ENCODE data around the gene TNFRSF19.

TNFRSF19 gene

DNA sequence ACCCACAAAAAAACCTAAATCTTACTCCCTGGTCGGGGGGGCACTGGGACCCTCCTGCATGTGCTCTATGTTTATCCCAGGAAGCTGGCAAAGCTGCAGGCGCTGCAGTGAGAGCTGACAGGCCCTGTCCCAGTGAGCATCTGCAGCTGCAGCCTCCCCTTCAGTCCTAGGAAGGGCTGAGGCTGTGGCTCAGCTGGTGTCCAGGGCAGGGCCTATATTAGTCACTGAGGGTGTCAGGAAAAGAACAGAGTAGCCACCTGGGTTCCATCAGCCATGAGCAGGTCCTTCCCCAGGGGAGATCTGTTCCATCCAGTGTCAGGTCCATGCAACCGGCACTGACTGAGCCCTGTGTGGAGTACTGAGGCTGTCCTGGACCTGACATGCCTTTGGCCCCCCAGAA is 120.5 kb downstream of the TNFRSF19 start:
- DNase-seq, result no peak

DNA sequence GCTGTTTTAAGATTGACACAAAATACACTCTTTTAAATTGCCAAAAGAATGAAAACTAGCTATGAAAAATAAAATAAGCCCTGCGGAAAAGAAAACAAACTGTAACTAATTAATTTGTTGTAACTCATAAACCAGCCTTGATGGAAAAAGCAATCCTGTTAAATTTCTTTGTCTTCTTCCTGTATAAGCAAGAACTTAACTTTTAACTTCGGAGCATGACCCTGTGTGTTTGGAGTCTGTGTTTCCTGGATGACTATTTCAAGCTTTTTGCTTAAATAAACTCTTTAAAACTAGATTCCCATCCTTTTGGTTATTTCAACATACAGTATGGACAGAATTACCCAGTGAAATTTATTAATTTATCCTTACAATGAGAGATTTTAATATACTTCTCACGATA is 122.6 kb downstream of the TNFRSF19 start:
- no peak for DNase-seq

DNA sequence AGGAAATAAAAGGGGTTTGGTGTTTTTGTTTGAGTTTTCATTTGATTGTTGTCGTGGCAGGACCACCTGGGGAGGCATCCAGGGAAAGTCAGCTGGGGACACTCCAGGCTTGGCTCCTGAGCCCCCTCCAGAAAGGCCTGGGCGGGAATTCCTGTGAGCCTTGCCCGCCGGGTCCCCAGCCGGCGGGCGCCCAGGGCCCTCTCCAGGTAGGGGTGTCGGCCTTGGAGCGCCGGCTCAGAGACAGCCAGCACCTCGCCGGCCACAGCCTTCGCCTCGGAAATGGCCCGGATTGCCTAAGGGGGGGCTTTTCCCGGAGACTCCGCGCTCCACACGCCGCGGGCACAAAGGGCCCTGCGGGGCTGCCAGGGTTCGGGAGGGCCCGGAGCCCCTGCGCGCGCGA is 125.0 kb downstream of the TNFRSF19 start:
- DNase-seq, result no peak

DNA sequence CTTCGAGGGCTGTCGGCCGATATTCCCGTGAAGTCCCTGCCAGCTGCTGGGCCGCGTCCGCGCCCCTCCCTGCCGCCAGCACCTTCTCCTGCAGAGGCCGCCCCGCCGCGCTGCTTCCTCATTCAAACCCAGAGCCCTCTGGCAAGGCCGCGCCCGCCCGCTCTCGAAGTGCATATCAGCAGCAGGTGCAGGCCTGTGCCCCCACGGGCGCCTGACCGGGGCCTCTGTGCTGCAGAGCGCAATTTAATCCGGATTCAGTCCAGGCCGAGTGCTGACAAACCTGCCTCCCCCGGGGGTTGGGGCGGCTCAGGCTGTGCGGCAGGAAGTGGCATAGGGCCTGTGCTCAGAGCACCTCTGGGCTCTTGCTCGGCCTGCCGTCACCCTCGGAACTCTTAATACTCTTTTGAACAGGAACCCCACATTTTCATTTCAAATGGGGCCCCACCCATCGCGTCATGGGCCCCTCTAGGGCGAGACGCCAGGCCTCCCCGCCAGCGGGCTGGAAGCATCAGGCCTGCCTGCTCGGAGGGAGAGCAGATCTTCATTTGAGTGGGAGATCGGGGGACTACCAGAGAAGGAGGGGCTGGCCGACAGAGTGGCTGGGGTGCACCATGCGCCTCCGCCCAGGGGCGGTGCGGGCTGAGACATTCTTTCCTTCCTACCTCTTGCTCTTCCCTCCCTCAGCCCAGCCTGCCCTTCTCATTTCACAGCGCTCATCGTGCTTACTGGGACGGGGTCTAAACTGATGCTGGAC is 125.7 kb downstream of the TNFRSF19 start:
- peak; percentile 55 for DNase-seq

DNA sequence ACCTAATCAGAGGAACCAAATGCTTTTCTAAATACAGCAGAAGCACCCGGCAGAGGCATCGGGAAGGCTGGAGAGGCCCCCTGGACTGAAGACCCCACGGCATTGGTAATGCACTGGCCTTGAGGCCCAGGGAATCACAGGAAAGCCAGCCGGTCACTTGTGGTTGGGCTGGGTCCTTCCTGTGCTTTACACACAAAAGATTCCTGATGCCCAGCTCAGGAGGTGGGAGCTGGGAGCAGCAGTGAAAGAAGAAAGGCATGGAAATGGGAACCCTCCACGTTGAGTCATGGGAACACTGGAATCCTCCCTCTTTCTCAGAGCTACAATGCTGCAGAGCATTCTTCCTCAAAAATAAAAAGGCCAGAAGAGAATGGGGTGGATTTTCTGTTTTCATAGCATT is 126.4 kb downstream of the TNFRSF19 start:
- DNase-seq, result no peak

DNA sequence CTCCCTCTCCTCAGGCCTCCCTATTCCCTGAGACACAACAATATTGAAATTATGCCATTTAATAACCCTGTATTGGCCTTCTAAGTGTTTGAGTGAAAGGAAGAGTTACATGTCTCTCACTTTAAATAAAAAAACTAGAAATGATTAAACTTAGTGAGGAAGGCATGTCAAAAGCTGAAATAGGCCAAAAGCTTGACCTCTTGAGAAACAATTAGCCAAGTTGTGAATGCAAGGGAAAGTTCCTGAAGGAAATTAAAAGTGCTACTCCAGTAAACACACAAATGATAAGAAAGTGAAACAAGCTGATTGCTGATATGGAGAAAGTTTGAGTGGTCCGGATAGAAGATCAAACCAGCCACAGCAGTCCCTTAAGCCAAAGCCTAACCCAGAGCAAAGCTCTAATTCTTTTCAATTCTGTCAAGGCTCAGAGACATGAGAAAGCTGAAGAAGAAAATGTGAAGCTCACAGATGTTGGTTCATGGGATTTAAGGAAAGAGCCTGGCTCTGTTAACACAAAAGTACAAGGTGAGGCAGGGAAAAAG is 127.6 kb downstream of the TNFRSF19 start:
- DNase-seq, result no peak

DNA sequence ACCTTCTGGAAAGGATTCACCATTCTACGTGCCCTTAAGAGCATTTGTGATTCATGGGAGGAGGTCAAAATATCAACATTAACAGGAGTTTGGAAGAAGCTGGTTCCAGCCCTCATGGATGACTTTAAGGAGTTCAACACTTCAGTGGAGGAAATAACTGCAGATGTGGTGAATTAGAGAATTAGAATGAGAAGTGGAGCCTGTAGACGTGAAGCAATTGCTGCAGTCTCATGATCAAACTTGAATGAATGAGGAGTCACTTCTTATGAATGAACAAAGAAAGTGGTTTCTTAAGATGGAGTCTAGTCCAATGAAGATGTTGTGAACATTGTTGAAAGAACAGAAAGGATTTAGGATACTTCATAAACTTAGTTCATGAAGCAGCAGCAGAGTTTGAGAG is 129.1 kb downstream of the TNFRSF19 start:
- no peak for DNase-seq

DNA sequence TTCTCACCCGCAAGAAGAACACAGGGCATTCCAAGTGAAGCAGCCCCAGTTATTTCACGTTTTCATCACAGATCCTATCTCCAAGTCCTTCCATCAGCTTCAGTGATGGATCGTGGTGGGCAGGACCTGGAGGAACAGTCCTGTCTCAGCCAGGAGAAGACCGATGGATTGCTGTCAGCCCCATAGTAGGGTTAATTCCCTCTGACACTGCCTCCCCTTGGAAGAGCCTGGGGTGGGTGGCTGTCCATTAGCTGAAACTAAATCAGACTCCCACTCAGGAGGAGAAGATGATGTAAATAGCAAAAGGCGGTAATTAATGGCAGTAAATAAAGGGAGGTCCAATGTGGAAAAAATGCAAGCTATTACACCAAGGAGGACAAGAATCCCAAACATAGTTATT is 131.0 kb downstream of the TNFRSF19 start:
- DNase-seq, result no peak

DNA sequence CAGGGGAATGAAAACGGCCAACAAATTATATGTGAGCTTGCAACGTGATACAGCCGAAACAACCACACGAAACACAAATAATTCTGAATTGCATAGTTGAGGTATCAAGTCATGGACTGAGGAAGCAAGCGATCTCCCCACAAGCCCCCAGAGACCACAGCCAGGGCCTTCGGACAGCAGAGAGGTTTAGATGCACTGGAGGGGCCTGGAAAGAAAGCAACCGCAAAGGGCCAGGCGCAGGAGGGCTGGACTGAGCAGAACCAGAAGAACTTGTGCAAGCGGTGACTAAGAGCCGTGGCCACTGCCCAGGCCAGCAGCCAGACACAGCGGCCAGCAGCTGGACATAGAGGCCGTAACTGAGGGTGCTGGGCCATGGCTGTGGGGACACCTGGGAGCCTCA is 131.4 kb downstream of the TNFRSF19 start:
- DNase-seq, result no peak

DNA sequence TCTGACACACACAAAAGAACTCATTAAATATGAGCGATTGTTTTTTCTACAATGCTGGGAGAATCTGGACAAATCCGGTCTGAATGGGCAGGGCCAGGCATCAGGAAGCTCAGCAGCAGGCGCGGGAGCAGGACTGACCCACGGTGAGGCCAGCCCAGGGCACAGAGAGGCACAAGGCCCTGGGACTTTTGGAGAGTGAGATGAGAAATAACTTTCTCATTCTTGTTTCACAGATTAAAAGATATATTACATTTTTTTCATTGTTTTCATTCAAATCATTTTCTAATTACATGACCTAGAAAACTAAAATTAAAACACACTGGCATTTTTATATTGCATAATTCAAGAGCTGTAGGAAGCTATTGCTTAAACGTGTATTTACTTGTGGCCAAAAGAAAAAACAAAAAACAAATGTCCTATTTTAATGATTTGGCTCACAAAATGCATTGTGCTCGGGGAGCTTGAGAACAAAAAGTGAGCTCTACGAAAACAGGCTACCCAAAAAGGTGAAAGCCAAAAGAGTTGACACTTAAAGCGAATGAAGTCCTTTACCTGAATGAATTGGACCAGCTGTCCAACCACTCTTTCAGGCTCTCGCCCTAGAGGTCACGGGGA is 133.1 kb downstream of the TNFRSF19 start:
- DNase-seq, result no peak

DNA sequence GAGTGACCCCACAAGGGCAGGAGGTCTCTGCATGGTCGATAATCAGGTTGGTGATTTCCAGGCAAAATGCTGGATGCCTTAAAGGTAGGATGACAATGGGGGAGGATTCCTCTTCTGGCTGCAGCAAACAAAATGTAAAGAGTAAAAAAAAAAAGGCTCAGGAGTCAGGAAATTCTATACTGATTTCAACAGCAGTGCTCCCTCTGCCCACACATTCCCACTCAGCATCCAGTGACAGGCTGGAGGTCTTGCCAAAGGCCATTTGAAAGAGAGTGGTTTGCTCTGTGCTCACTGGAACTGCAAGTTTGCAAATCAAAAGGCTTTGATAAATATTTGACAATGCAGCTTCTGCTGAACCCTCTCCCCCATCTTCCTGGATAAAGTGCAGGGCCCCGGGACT is 135.4 kb downstream of the TNFRSF19 start:
- DNase-seq, result no peak

DNA sequence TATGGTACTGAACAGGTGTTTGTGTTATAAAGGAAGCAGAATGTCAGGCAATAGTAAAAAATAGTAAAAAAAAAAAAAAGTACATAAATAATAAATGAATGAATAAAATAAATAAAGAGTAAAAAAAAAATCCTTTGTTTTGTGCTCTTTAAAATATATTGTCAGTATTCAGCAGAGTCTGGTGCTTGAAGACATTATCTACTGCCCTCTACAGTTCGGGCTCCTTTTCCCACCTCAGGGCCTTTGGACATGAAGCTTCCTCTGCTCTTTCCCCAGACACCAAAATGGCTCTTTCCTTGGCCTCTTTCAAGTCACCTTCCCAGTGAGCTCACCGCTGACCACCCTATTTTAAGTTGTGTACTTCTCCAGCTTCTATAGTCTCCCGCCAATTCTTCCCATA is 137.5 kb downstream of the TNFRSF19 start:
- no peak for DNase-seq

DNA sequence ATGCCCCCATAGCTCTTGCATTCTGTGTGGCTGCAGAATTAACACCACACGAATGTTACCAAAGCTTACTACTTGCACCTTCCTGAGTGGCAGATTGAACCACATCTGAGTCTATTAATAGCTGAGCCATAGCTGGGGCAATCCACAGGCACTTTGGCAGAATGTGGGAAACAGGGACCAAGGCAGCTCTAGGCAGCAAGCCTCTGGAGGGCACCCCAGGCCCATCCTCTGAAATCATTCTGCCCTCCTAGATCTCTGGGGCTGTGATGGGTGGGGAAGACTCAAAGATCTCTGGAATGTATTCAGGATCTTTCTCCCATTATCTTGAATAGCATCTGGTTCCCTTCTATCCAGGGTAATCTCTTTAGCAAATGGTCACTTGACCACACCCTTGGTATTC is 139.3 kb downstream of the TNFRSF19 start:
- no peak for DNase-seq

DNA sequence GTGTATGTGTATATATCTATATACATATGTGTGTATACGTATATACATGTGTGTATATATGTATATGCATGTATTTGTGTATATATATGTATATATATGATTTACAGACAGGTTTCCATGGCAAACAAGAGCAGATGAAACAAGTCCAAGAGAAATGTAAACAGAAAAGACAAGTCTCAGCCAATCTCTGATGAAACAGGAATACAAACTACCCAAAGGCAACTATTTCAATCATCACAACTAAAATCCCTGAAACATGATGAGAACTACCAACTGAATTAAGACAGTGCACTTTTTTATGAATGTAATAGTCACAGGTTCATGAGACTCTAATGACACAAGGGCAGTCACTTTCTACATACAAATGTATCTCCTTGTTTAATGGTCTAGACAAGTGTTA is 140.2 kb downstream of the TNFRSF19 start:
- DNase-seq, result no peak

DNA sequence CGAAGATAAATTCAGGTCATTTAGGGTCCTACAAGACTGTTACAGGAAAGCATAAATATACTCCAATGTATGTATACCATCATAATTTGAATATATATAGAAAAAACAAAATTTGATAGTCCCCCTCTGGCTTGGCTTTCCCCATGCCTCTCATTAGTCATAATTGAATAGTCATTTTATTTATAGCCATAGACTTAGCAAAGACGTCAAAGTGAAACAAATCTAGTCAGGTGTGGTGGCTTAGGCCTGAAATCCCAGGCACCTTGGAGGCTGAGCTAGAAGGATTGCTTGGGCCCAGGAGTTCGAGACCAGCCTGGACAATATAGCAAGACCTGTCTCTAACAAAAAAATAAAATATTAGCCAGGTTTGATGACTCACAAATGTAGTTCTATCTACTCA is 141.1 kb downstream of the TNFRSF19 start:
- no peak for DNase-seq

DNA sequence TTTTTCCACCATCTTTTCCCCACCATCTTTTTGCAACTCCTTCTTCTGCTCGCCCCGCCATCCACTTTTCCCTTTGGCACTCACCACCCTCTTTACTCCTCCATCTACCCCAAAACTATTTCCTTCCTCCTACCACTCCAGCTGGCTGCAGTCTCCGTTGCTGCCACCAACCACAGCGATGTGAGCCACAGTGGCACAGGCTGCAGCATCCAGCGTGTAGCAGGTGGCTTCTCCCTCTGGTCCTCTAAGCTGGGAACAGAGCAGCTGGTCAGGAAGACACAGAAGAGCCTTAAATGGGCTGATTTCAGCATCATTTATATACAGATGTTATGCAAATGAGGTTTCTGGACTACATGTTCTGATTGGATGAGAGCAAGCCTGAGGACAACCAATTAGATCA is 144.5 kb downstream of the TNFRSF19 start:
- no peak for DNase-seq

DNA sequence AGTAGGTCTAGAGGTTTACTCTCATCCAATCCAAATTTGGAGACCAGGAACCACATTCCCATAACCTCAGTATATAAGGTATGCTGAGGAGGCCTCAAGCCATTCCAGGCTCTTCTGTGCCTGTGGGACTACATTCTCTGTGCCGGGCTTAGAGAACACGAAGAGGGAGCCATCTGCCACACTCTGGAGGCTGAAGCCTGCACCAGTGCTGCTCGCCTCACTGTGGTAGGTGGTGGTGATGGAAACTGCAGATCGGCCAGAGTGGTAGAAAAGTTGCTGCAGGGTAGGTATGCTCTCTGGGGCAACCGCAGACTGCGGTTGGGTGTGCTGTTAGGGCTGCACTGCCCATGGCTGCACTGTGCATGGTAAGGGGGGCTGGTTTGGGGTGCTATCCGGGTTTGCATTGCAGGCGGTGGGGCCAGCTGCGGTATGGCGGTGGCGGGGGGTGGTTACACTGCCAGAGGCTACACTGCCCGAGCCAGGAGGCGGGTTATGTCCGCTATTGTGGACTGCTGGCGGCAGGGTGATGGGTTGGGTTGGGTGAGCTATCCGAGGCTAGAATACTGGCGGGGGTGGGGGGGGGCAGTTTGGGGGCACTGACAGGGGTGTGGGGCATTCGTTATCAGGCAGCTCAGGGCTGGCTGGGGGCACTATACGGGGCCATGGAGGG is 145.0 kb downstream of the TNFRSF19 start:
- no peak for DNase-seq

DNA sequence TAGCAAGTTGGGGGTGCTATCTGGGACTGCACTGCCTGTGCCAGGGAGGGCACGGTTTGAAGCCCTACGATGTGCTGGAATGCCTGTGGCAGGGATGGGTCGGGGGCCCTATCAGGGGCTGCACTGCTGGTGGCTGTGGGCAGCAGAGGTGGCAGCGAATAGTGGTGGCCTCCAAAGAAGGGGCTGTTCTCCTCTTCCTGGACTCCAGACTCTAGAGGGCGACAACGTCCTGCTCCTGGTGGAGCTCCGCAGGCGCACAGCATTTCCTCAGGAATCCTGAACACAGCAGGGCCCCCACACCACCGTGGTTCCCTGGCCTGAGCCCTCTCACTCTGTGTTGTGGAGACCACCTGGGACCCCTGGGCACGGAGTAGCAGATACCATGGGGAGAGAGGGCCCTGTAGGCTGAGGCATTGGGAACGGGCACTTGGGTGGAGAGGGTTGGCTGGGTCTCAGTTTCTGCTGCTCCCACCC is 145.6 kb downstream of the TNFRSF19 start:
- no peak for DNase-seq

DNA sequence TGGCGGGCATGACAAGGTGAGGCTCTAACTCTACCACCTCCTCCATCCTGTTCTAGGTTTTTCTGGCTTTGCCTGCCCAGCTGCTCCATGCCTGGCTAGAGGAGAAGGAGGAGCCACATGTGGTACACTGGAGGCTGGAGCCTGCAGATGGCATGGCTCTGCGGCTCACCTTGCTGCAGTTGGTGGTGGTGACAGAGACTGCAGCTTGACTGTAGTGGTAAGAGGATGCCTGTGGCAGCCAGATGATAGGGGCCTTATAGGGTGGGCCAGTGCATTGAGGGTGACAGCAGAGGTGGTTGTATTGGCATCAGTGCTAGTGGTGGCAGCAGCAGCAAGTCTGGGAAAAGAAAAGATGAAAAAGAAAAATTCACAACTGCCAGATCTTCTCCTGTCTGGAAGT is 146.2 kb downstream of the TNFRSF19 start:
- no peak for DNase-seq

DNA sequence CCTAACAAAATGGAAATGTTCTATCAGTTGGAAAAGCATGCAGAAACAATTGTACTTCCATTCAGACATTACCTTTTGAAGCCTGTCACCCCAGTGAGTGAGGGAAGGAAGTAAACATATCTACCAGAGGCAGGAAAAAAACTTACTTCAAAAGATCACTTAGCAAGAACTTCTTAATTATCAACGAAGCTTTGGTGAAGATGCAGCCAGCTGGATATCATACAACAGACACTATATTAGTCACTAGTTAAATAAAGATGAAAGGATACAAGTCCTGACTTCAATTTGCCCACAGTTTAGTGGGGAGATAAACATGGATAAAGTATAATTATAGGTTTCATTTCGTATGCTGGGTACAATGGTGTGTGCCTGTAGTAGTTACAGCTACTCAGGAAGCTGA is 148.8 kb downstream of the TNFRSF19 start:
- DNase-seq, result no peak

DNA sequence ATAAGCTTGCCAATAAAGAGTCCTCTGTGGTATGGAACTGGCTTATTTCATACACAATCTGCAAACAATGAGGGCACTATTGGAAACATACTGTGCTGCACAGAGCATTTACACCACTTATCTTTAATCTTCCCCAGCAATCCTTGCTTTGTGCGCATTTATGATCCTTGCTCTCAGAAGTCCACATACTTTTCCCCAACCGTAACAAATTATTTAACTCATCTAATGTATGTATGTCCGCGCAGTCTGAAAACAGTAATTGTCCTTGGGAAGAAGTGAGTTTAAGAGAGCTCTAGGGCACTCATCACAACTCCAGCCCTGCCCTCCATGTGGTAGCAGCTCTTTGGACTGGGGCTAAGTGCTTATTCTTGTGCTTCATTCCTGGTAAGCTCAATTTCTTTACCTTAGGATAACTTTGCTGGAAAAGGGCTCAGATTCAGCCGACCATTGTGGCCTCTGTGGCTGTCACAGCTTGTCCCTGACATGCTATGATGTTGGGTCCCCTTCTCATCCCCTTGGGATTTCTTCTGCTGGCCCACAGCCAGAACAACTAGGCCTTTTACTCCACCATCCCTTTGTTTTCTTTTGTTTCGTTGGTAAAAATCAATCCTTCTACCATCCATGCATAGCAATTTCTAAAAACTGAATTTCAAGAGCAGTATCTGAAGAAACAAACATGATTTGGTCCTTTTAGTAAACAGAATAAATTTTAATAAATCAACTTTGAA is 152.7 kb downstream of the TNFRSF19 start:
- DNase-seq, result no peak

DNA sequence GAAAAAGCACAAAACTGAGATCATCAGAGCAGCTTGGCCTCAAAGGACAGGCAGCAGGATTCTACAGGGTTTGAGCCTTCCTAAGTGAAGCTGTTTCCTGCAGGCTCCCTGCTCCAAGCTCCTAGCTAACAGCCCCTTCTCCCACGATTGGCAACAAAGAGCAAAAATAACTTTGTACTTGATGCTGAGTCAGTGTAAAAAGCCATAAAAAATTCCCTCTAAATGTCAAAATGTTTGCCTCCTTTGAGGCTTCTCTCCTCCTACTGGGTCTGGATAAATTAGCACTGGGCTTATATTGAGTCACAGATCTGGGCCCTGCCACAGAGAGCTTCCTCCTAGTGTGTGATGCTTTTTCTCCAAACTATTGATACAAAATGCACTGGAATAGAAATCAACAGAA is 153.3 kb downstream of the TNFRSF19 start:
- DNase-seq, result no peak

Data from CD4-positive, alpha-beta T cell treated with Interleukin-4 for 4 hours (primary cell).